ENCODE results near the gene MIA2. TPM values are rescaled to one million over a fixed set of nuclear protein-coding genes. Genes with fewer than 3 reads are reported as not detected.
A peak's percentile ranks its signal among the peaks of the same experiment; 100 is the strongest.

MIA2 gene
- total RNA-seq, 1 experiment from 2014 or later: 15.0 TPM

DNA sequence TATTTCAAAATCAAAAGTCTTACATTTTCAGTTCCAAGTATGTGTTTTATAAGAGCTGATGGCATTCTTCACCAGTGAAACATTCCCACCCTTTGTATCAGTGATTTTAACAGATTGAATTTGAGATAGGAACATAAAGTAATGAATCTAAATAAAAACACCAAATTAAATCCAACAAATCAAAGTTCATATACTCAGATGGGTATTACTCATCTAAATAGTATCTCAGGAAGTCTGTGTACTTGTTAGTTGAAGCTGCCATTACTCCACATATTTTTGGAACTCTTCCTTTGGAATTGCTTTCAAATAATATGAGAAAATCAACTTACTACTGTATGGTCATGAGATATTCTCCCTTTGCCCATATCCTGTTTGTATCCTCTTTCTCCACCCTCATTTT, 89.1 kb downstream of the MIA2 start:
- Histone ChIP-seq H4K8ac (replicated peaks; ENCODE audit: insufficient read length, low read depth, low read length) (no peak overlapping the region), H2BK120ac (ENCODE audit: low read depth, low read length, poor library complexity, severe bottlenecking) (no peak overlapping the region), H2BK20ac (ENCODE audit: low read depth, low read length, poor library complexity, severe bottlenecking) (no peak overlapping the region), H2AFZ (ENCODE audit: low read length) (no peak overlapping the region), H3K4me1 (ENCODE audit: insufficient read depth, low read length) (no peaks in the 10 kb centered on the region), H3K23ac (ENCODE audit: insufficient read length, low read depth, low read length) (no peak overlapping the region), H4K20me1 (ENCODE audit: control insufficient read depth, insufficient read depth, insufficient read length) (no peaks in the 10 kb centered on the region), H3K18ac (ENCODE audit: insufficient read length, low read depth, low read length) (no peak overlapping the region), H3K56ac (ENCODE audit: insufficient read length, low read depth, low read length) (no peak overlapping the region), H3K27ac (ENCODE audit: insufficient read length, low read depth, low read length) (no peak overlapping the region), H2BK15ac (ENCODE audit: low read depth, low read length) (no peak overlapping the region), H3K9me3 (ENCODE audit: control insufficient read depth, low read depth, low read length) (no peaks in the 10 kb centered on the region), H3K23me2 (ENCODE audit: insufficient read length, low read depth, low read length, poor library complexity, severe bottlenecking) (no peaks in the 10 kb centered on the region), H3K9ac (ENCODE audit: extremely low read depth, insufficient read length, low read length) (no peak overlapping the region), H2BK12ac (ENCODE audit: insufficient read length, low read depth, low read length) (no peak overlapping the region), H2BK5ac (ENCODE audit: insufficient read length, low read length) (no peak overlapping the region), H4K5ac (ENCODE audit: insufficient read length, low read depth, low read length) (no peak overlapping the region), H3K4me2 (ENCODE audit: insufficient read depth, insufficient read length, low read length) (no peak overlapping the region), H4K91ac (ENCODE audit: insufficient read length, low read depth, low read length) (no peak overlapping the region), H3T11ph (ENCODE audit: low read length) (no peak overlapping the region), H3K4ac (ENCODE audit: low read depth, low read length) (no peak overlapping the region), H3K27me3 (ENCODE audit: insufficient read depth, low read length) (no peaks in the 10 kb centered on the region), H2AK5ac (ENCODE audit: insufficient read length, low read length) (no peak overlapping the region), H3K79me2 (ENCODE audit: insufficient read depth, low read length) (no peaks in the 10 kb centered on the region), H3K14ac (ENCODE audit: insufficient read depth, low read length) (no peak overlapping the region), H3K79me1 (ENCODE audit: insufficient read depth, low read depth, low read length, poor library complexity, severe bottlenecking) (no peaks in the 10 kb centered on the region)
- TF ChIP-seq, protein P1, sequence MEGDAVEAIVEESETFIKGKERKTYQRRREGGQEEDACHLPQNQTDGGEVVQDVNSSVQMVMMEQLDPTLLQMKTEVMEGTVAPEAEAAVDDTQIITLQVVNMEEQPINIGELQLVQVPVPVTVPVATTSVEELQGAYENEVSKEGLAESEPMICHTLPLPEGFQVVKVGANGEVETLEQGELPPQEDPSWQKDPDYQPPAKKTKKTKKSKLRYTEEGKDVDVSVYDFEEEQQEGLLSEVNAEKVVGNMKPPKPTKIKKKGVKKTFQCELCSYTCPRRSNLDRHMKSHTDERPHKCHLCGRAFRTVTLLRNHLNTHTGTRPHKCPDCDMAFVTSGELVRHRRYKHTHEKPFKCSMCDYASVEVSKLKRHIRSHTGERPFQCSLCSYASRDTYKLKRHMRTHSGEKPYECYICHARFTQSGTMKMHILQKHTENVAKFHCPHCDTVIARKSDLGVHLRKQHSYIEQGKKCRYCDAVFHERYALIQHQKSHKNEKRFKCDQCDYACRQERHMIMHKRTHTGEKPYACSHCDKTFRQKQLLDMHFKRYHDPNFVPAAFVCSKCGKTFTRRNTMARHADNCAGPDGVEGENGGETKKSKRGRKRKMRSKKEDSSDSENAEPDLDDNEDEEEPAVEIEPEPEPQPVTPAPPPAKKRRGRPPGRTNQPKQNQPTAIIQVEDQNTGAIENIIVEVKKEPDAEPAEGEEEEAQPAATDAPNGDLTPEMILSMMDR (conservative IDR thresholded peaks at IDR 0.05): no peak
- Mint-ChIP-seq H3K36me3 (ENCODE audit: insufficient read depth in 1 of 3, low read depth in 3 of 3) (peaks cover 6 to 20% (median 19%) of the 10 kb centered on the region in 3 experiments), H3K4me3 (no peak overlapping the region), H3K9me3 (no peaks in the 10 kb centered on the region), H3K4me1 (no peaks in the 10 kb centered on the region), H3K27ac (peak overlapping the region in 2 of 3 experiments; percentile 27 to 61; a peak in 2 of 7 replicates), H3K27me3 (ENCODE audit: low read depth) (no peaks in the 10 kb centered on the region)
- DNase-seq: no peak
